Bladder microvascular endothelial cell (primary cell): ENCODE results near the gene OR5M8. TPM values are rescaled to one million over a fixed set of nuclear protein-coding genes. Genes with fewer than 3 reads are reported as not detected.

Experiments used
- total RNA-seq: library from RNA; depleted of rRNA; stranded (reverse); fragments of >200 nt; gene quantifications from 2 replicates; pipeline ENCODE4 v1.2.3, GENCODE V29; 2014

OR5M8 gene
- not detected in 2 replicates for total RNA-seq

DNA sequence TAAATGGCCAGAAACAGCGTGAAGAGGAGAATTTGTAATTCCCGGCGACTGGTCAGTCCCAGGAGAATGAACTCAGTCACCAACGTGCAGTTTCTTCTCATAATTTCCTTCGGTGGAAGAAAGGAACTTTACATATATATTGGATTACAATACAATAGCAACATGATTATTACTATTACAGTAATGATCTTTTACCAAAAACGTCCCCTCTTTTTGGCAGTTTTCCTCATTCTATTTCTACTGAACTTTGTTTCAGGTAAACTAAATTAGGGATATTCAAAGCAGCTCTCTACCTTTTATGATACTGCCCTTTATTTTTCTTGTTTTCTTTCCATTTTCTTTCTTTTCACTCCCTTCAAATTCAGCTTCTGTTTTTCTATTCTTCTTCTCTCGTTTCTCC, at the start of gene OR5M8:
Gene OR5M8, minus strand, starts transcription at position 101 of the 400 bp plus-strand sequence. Its CDS starts 0 bp downstream, at position 101.

DNA sequence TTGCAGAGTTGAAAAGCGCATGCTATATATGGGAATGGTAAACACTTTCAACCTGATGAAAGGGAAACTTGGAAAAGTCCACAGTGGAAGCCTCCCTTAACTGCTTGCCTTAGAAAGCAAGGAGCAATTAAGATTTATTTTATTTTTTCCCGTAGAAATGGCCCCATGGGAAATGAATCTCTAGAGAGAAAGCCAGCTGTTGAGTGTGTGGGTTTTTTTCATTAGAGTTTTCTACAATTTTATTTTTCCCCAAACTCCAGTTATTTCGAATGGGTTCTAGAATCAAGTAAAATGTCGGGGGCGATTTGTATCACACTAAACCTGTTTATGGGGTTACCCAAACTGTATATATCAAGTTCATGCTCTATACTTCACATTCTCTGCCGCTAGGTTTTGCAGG, 17.9 kb downstream of the OR5M8 start, which contains the start of gene OR5M3:
Gene OR5M3, minus strand, starts transcription at position 101 of the 400 bp plus-strand sequence. CDS start 2,855 bp downstream, outside the sequence.

Other genes starting within 250 kb of the OR5M8 start
- gene OR5T3, start 239.1 kb downstream of the OR5M8 start, total RNA-seq = not detected in 2 replicates
- gene OR5T1, start 217.2 kb downstream of the OR5M8 start, total RNA-seq = not detected in 2 replicates
- gene OR8H1, start 199.1 kb downstream of the OR5M8 start, total RNA-seq = not detected in 2 replicates
- not detected in 2 replicates for gene OR8K3, start 176.2 kb downstream of the OR5M8 start, total RNA-seq
- not detected in 2 replicates for gene OR8K1, start 145.3 kb downstream of the OR5M8 start, total RNA-seq
- not detected in 2 replicates for gene OR8J1, start 137.1 kb downstream of the OR5M8 start, total RNA-seq
- gene OR8U1, start 115.7 kb downstream of the OR5M8 start, total RNA-seq = not detected in 2 replicates
- not detected in 2 replicates for gene OR5AL1, start 78.7 kb downstream of the OR5M8 start, total RNA-seq
- gene OR5M3, start 18.0 kb downstream of the OR5M8 start, total RNA-seq = not detected in 2 replicates
- gene OR5M11, start 51.9 kb upstream of the OR5M8 start, total RNA-seq = not detected in 2 replicates
- gene OR5M10, start 86.4 kb upstream of the OR5M8 start, total RNA-seq = not detected in 2 replicates
- not detected in 2 replicates for gene OR5M1, start 123.5 kb upstream of the OR5M8 start, total RNA-seq
- not detected in 2 replicates for gene OR5AP2, start 151.1 kb upstream of the OR5M8 start, total RNA-seq
- not detected in 2 replicates for gene OR5AR1, start 172.3 kb upstream of the OR5M8 start, total RNA-seq
- not detected in 2 replicates for gene OR9G1, start 207.7 kb upstream of the OR5M8 start, total RNA-seq